GM19328 (cell line): ENCODE data around the gene PDLIM1.
A peak's percentile ranks its signal among the peaks of the same experiment; 100 is the strongest.

Experiments used
- ATAC-seq: cut with Tn5 transposase; IDR thresholded peaks from one replicate; pipeline ENCODE4 v1.9.1; 2021; ENCODE audit warnings: mild to moderate bottlenecking, moderate library complexity; ENCODE audit not compliant: unreplicated experiment

The PDLIM1 gene

DNA sequence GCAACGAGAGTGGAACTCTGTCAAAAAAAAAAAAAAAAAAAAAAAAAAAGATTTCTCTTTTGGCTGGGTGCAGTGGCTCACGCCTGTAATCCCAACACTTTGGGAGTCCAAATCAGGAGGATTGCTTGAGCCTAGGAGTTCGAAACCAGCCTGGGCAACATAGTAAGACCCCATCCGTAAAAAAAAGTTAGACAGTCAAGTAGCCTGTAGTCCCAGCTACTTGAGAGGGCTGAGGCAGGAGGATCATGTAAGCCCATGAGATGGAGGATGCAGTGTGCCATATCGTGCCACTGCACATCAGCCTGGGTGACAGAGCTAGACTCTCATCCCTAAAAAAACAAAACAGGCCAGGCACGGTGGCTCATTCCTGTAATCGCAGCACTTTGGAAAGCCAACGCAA, 25.2 kb downstream of the PDLIM1 start:
- ATAC-seq = no peak

DNA sequence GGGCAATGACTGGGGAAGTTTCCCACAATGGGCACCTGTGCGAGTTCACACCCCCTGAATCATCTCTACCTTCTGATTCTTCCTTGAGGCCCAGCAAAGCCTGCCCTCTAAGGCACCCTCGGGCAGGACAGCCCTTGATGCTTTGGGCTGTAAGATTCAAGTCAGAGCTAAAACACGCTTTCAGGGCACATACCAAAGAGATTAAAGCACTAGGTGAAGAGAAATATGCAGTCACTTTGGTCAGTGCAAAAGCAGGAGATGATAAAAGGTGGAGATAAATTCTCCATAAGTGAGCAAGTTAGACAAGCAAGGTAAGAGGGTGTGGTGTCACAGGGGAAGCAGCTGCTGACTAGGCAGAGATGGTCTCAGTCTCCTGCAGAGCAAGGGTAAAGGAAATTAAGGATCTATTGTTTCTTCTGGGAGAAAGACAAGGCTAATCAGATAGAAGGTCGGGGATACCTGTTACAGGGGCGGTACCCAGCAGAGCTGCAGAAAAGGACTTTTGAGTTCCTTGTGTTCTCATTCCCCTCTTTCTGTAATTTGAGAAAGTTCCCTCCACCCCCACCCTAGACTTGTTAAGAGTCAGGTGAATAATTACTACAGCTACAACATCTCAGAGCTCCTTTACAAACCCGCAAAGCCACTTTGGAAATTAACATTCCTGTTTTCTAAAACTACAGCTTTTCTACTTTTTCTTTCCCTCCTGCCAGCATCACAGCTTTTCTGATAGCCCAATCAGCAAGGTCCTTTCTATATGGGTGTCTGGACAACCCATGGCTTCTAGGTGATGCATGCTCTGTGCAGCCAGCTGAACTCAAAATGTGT, 26.4 kb downstream of the PDLIM1 start:
- no peak for ATAC-seq

DNA sequence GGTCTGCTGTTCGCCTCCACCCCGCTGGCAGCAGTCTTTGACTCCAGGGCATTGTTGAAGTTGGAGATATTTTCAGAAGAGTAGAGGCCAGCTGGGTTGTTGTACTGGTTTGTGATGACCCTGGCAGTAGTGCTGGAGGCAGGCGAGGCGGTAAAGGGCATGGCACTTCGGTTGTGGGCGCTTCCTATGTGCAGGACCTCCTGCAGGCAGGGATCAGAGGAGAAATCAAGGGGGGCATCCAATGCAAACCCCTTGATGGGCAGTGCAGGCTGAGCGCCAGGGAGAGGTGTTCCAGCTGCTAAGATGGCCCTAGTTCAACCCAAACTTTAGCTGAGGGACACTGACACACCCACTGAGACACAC, 27.0 kb downstream of the PDLIM1 start:
- ATAC-seq = no peak

DNA sequence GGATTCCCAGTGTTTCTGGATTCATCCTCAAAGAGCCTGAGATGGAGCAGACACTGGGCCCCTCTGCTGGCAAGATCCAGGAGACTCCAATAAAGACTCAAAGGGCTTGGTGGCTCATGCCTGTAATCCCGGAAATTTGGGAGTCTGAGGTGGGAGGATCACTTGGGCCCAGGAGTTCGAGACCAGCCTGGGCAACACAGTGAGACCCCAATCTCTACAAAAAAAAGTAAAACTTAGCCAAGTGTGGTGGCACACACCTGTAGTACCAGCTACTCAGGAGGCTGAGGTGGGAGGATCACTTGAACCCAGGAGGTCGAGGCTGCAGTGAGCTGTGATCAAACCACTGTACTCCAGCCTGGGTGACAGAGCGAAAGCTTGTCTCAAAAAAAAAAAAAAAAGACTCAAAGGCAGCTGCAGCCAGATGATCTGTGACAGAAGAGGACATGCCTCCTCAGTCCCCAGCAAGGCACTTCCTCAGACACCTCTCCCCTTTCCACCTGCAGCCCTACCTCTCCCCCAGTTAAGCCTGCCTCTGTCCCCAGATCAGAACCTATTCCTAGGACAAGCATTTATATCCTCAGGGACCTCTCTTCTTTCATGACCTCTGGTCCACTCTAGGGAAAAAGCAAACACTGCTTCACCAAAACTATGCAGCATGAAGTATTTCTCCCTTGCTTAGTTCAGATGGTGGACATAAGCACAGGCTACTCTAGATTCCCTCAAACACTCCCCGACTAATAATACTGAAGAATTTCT, 27.9 kb downstream of the PDLIM1 start:
- no peak for ATAC-seq

DNA sequence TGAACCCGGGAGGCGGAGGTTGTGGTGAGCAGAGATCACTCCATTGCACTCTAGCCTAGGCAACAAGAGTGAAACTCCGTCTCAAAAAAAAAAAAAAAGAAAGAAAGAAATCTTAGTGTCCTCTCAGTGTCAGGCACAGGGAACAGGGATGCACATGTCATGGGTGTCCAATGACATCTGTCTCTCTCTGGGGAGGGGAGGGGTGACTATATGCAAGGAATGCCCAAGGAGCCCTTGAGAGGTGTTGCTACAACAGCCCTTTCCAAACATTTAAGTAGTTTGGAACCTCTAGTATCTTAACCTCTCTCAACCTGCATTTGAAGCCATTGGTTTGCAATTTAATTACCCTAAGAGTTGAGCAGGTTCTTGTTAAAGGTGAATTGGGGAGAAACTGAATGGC, 28.9 kb downstream of the PDLIM1 start:
- no peak for ATAC-seq

DNA sequence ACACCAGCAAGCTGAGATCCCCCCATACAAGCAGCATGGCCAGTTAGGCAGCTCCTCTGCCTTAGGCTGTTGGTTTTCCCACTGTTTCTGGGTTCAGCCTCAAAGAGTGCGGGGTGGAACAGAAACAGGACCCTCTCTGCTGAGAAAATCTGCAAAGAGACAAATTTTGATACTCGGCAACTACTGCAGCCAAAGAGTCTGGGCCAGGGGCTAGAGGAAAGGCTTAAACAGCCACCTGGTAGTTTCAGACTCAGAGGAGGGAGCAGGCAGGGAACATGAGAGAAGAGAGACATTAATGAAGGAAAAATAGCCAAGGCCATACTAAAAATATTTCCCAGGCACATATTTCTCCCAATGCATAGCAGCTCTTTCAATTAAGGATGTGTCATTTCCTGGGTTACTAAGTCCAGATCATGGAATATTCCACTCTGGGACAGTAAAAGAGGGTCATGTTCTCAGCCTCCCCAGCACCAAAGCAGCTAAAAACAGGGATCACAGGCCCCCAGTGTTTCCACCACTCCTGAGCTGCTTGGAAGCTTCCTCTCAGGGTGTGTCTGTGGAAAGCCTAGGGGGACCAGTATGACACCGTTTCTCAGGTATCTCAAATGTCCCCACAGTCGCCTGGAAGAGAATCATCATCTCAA, 29.8 kb downstream of the PDLIM1 start:
- no peak for ATAC-seq

DNA sequence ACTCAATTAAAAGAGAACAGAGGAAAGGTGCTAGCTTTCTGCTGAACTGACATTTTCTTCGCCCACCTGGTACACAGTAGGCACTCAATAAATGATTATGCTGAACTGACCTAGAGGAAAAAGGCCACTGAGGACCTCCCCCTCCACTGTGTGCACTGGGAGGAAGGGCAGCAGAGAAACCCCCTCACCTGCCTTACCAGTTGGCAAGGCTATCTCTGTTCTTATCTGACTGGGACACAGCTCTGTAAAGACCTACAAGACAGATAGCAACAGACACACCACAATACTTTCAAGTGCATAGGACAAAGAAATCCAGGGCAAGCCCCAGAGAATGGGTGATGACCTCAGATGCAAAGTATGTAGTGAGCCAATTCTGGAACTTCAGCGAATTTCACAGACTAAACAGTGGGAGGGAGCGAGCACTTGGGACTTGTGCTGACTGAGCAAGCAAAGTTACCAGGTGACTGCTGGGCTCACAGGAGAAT, 30.4 kb downstream of the PDLIM1 start:
- no peak for ATAC-seq

DNA sequence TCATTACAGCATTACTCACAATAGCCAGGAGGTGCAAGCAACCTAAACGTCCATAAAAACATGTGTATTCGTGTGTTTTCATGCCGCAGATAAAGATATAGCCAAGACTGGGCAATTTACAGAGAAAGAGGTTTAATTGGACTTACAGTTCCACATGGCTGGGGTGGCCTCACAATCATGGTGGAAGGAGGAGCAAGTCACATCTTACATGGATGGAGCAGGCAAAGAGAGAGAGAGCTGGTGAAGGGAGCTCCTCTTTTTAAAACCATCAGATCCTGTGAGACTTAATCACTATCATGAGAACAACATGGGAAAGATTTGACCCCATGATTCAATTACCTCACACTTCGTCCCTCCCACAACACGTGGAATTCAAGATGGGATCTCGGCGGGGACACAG, 33.0 kb downstream of the PDLIM1 start:
- no peak for ATAC-seq

DNA sequence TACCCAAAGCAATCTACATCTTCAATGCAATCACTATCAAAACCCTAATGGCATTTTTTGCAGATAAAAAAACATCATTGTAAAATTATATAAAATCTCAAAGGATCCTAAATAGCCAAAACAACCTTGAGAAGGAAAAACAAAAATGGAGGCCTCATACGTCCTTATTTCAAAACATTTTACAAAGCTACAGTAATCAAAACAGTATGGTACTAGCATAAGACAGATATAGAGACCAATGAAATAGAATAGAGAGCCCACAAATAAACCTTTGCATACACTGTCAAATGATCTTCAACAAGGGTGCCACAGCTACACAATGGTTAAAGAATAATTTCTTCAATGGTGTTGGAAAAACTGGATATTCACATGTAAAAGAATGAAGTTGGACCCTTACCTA, 34.5 kb downstream of the PDLIM1 start:
- ATAC-seq = no peak

DNA sequence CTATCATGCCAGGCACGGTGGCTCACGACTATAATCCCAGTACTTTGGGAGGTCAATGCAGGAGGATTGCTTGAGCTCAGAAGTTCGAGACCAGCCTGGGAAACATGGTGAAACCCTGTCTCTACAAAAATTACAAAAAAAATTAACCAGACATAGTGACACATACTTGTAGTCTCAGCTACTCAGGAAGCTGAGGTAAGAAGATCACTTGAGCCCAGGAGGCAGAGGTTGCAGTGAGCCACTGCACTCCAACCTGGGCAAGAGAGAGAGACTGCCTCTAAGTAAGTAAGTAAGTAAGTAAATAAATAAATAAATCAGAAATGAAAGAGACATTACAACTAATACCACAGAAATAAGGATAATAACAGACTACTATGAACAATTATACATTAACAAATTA, 36.2 kb downstream of the PDLIM1 start:
- ATAC-seq = no peak

DNA sequence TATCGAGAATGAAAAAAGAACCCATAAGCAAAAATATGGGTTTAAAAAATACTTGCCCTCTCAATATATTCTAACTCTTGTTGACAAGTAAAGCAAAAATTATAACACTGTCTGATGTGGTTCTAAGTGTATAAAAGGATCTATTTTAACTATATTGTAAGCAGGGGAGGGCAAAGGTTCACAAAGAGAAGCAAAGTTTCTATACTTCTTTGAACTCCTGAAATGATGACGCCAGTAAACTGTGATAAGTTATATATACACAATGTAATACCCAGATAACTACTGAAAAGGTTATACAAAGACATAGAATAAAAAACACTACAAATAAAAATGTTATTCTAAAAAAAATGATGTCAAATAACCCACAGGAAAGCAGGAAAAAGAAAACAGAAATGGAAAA, 37.1 kb downstream of the PDLIM1 start:
- no peak for ATAC-seq

DNA sequence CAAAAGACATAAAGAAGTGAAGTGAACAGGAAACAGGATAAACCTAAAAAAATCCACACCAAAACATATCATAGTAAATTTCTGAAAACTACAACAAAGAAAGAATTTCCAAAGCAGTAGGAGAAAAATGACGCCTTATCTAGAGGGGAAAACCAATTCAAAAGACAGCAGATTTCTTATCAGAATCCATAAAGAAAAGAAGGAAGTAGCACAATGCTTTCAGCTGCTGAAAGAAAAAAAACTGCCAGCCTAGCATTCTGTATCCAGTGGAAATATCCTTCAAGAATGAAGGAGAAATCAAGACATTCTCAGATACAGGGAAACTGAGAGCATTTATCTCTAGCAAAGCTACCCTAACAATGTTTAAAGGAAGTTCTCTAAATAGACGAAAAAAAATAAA, 37.8 kb downstream of the PDLIM1 start:
- no peak for ATAC-seq

DNA sequence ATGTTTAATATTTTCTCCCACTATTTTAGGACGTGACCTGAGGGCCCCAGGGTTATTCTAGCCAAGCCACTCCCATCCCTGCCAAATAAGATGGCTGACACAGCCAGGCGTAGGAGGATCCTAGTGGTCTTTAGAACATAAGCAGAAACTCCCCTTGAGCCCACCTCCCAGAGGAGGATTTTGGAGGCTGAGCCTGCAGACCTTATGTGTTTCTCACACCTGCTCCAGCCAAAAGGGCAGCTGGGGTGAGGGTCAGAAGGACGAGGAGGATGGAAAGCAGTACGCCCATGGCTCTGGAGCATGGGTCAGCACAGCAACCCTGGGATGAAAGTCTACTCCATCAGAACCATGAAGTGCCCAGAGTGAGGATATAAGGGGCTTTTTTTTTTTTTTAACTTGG, 39.9 kb downstream of the PDLIM1 start:
- no peak for ATAC-seq

DNA sequence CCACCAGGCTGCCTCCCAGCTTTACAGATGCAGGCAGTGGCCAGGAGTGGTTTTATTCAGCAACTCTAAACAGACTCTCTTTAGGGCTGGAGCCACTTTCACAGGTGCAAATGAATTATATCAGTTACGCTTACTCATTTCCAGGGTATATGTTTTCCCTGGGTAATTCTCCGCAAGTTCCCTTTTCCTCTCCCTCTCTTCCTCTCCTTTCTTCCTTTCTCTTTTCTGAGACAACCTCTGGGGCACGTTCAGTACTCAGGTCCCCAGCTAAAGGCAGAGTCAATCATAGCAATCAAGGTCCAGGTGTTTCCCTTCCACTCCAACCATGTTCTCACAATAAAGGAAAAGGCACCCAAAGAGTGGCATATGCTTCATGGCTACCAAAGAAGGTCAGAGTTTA, 41.3 kb downstream of the PDLIM1 start:
- no peak for ATAC-seq

DNA sequence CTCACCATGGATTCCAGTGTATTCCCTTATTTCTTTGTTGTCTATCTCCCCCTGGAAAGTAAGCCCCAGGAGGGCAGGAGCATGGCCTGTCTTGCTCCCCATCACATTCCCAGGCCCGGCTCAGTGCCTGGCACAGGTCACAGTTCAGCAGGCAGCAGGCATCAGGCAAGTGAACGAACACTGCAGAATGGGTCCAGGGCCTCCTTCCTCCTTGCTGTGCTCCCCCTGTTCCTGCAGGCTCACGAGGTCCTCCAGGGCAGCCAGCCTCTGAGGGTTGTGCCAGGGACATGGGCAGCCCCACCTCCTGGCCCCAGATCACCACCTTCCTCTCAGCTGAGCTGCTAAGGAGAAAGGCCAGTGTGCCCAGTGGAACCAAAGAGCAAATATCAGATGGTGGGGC, 41.8 kb downstream of the PDLIM1 start:
- no peak for ATAC-seq

DNA sequence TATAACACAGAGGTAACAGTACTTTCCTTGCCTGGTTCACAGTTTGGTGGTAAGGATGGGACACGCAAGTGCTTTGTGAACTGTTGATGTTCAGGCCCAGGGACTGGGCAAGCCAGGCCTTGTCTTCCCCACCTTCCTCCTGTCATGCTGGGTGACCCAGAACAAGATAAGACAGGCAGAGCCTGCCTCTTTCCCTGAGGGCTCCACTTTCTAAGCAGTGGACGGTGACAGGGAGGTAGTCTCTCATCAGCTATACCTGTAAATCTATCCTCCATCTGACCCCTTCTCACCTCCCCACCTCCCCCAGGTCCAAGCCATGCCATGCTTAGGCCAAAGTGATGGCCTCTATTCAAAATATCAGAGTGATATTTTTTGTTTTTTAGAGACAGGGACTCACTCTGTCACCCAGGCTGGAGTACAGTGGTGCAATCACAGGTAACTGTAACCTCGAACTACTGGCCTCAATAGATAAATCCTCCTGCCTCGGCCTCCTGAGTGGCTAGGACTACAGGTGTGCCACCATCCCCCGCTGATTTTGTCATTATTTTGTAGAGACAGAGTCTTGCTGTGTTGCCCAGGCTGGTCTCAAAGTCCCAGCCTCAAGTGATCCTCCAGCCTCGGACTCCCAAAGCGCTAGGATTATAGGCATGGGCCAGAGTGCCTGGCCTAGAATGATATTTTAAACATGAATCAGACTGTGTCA, 42.8 kb downstream of the PDLIM1 start:
- ATAC-seq = no peak

DNA sequence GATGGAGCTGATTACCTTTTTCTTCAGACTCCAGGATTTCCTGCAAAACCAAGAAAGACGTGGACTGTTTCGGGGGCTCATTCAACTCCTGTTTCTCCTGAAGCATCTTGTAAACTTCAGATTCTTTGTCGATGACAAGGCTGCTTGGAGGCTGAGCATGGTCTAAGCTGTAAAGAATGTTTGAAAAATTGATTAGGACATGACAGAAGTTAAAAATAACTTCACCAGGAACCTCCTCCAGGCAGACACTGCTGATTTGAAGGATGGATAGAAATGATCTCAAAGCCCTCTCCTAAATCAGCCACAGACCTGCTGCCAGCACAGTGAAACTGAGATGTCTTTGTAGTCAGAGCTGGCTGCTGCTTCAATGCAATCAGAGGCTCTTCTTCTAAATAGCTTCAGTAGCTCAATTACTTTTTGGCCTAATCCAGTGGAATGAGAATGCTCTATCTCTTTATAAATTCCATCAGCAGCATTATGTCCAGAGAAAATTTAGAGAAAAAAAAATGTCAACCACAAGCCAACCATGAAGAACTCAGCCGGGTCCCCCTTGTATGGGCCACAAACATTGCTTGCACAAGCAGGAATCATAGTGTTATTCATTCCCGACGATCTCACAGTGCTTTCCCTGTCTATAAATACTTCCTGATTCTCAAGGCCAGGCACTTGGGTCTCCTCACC, 43.5 kb downstream of the PDLIM1 start:
- ATAC-seq = no peak

DNA sequence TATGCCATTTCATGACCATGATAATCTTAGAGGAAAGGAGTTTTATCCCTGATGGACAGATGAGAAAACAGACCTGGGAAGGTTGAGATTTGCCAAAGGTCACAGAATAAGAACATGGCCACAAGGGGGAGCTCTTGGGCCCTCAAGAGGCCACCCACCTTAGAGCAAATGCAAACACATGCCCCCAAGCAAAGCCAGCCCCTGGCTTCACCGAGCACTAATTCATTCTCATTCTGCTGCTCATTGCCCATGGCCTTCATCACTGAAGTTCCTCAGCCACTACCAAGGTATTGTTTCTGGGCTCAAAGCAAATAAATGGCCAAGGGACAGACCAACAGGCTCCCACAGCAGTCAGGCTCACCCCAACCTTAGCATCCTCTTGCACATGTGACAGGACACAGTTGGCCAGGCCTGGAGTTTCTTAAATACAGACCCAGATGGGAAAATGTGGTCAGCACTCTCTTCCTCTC, 44.2 kb downstream of the PDLIM1 start:
- ATAC-seq = no peak

DNA sequence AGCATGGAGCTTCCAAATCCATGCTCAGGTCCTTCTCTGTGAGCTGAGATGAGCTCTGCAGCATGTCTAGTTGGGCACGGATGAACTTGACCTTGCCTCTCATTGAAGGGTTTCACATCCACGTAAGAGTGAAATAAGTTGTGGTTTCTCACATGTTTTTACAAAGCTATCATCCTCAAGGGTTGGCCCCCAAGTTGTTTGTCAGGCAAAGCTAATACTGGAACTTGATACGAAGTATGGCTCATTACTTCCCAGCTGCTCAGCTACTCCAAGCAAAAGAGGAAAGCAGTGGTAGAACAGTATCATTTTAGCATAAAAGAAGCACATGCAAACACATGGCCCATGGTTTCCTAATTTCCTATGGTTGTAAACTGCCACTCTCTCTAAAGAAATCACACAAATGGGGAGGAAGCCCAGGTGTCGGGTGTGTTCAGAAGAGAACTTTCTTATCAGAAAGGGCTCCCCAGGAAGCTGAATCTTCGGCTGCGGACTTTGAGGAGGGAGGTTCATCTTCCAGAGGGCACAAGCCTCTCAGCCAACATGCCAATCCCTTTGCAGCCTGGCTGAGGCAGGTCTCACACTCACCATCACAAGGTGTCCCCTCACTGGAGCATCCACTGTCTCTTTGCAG, 45.3 kb downstream of the PDLIM1 start:
- peak; percentile 87 for ATAC-seq

DNA sequence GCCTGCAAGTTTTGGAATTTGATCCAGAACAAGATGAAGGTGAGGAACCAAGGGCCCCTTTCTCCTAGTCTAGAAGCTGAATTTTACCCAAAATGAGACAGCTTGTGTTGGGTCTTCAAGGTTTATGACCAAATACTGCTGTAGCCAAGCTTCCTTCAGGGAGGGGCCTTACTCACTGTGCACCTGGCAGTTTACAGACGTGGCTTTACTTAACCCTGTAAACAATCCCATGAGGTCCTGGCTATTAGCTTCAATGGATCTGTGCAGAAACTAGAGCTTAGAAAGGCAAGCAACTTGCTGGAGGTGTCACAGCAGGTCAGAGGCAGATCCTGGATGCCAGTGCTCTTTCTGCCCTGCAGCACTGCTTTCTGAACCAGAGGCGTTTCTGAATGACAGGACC, 46.7 kb downstream of the PDLIM1 start:
- no peak for ATAC-seq
